NCI-H2029 treated with DMSO at 0.1 percent for 48 hours (cell line): ENCODE measurements around the gene PPP3R1.

Experiments used
- DNase-seq: peaks from one replicate; lab custom pipeline; 2025; lab: John Stamatoyannopoulos, UW

PPP3R1 gene

GRCh38 chr2:68151037-68151436 lies 101.3 kb downstream of the PPP3R1 start:
- DNase-seq: no peak

- no peak for DNase-seq
Measured at GRCh38 chr2:68141875-68142274, 110.5 kb downstream of the PPP3R1 start.

- no peak for DNase-seq
Measured at GRCh38 chr2:68135448-68136320, 116.6 kb downstream of the PPP3R1 start.

- no peak for DNase-seq
Measured at GRCh38 chr2:68134554-68134953, 117.8 kb downstream of the PPP3R1 start.

GRCh38 chr2:68134120-68134519 lies 118.2 kb downstream of the PPP3R1 start:
- DNase-seq: no peak
